ENCODE data around the gene CBLN2.

GRCh38 chr18:72542342-72542741 is 1.8 kb downstream of the CBLN2 start:
- TF ChIP-seq GATA3 (IDR thresholded peaks at IDR 0.05; ENCODE audit: low read depth, low read length): no peak
- TF ChIP-seq GATA2 (IDR thresholded peaks at IDR 0.05; ENCODE audit: low read depth, low read length): no peak

All from SH-SY5Y (cell line).